Mesenchymal stem cell (in vitro differentiated cells and primary cell): ENCODE results near the gene WSCD2.

Experiments
- DNase-seq: peaks from one replicate; pipeline ENCODE4 v3.0.0-alpha.2; 2013
- H2AFZ ChIP-seq: one replicate; pipeline ENCODE4 v1.6.1; 2013; ENCODE audit warnings: low read depth, mild to moderate bottlenecking, control low read depth, inconsistent platforms, low read length, moderate library complexity
- H2AK5ac ChIP-seq: 2 replicates; pipeline ENCODE4 v1.6.1; 2013; ENCODE audit warnings: low read length, moderate library complexity, mild to moderate bottlenecking, inconsistent platforms; ENCODE audit not compliant: severe bottlenecking
- H2BK120ac ChIP-seq: one replicate; pipeline ENCODE4 v1.6.1; 2013; ENCODE audit warnings: low read depth, mild to moderate bottlenecking, inconsistent platforms, low read length, moderate library complexity
- H2BK12ac ChIP-seq, 2 experiments: one replicate each; pipeline ENCODE4 v1.6.1; 2013; ENCODE audit warnings: inconsistent platforms in 2 of 2, low read length in 2 of 2, mild to moderate bottlenecking in 2 of 2, moderate library complexity in 2 of 2, control low read depth in 1 of 2
- H2BK15ac ChIP-seq: one replicate; pipeline ENCODE4 v1.6.1; 2013; ENCODE audit warnings: mild to moderate bottlenecking, low read depth, inconsistent platforms; ENCODE audit not compliant: poor library complexity, severe bottlenecking
- H2BK5ac ChIP-seq: 2 replicates; pipeline ENCODE4 v1.6.1; 2013; ENCODE audit warnings: low read depth, mild to moderate bottlenecking, low read length, control low read depth, inconsistent platforms; ENCODE audit not compliant: poor library complexity, severe bottlenecking
- H3K14ac ChIP-seq, 2 experiments: one replicate each; pipeline ENCODE4 v1.6.1; 2013; ENCODE audit warnings: inconsistent platforms in 2 of 2, low read length in 2 of 2, control low read depth in 1 of 2, mild to moderate bottlenecking in 1 of 2, moderate library complexity in 1 of 2
- H3K18ac ChIP-seq, 2 experiments: one replicate each; pipeline ENCODE4 v1.6.1; 2013; ENCODE audit warnings: inconsistent platforms in 2 of 2, low read length in 2 of 2, control low read depth in 1 of 2, low read depth in 1 of 2, mild to moderate bottlenecking in 1 of 2
- H3K23ac ChIP-seq, 2 experiments: one replicate each; pipeline ENCODE4 v1.6.1; 2013; ENCODE audit warnings: inconsistent platforms in 2 of 2, low read length in 2 of 2, mild to moderate bottlenecking in 2 of 2, moderate library complexity in 2 of 2, control low read depth in 1 of 2
- H3K27ac ChIP-seq: 2 replicates; pipeline ENCODE4 v1.5.1; 2013; ENCODE audit warnings: mild to moderate bottlenecking, moderate library complexity, low read length, control low read depth, inconsistent platforms; ENCODE audit not compliant: poor library complexity, severe bottlenecking
- H3K27me3 ChIP-seq, 2 experiments: 2 replicates each; pipeline versions ENCODE4 v1.6.1 to v1.7.0; 2013; ENCODE audit warnings: low read length in 2 of 2, mild to moderate bottlenecking in 2 of 2, moderate library complexity in 2 of 2, control low read depth in 1 of 2, inconsistent platforms in 1 of 2; ENCODE audit not compliant: control insufficient read depth in 1 of 2, insufficient read depth in 1 of 2
- H3K36me3 ChIP-seq, 2 experiments: 2 replicates each; pipeline versions ENCODE4 v1.6.1 to v1.7.0; 2013; ENCODE audit warnings: low read length in 2 of 2, control low read depth in 1 of 2, inconsistent platforms in 1 of 2, low read depth in 1 of 2, mild to moderate bottlenecking in 1 of 2; ENCODE audit not compliant: insufficient read depth in 2 of 2, control insufficient read depth in 1 of 2
- H3K4ac ChIP-seq, 2 experiments: one replicate each; pipeline ENCODE4 v1.6.1; 2013; ENCODE audit warnings: inconsistent platforms in 2 of 2, low read length in 2 of 2, mild to moderate bottlenecking in 2 of 2, moderate library complexity in 2 of 2, control low read depth in 1 of 2, low read depth in 1 of 2
- H3K4me1 ChIP-seq: 2 replicates; pipeline ENCODE4 v1.6.1; 2013; ENCODE audit warnings: low read depth, low read length, control low read depth; ENCODE audit not compliant: control insufficient read depth, insufficient read depth
- H3K4me2 ChIP-seq: 2 replicates; pipeline ENCODE4 v1.6.1; 2013; ENCODE audit warnings: low read length, mild to moderate bottlenecking, inconsistent platforms; ENCODE audit not compliant: poor library complexity, severe bottlenecking
- H3K4me3 ChIP-seq, 2 experiments: 2 replicates each; pipeline versions ENCODE4 v1.5.1 to v1.7.0; 2013; ENCODE audit warnings: low read length in 2 of 2, mild to moderate bottlenecking in 2 of 2, control low read depth in 1 of 2, low read depth in 1 of 2; ENCODE audit not compliant: insufficient read depth in 1 of 2
- H3K79me1 ChIP-seq: replicated peaks from 2 replicates; pipeline ENCODE4 v1.6.1; 2013; ENCODE audit warnings: mild to moderate bottlenecking, control low read depth, low read length, inconsistent platforms; ENCODE audit not compliant: poor library complexity, severe bottlenecking
- H3K9ac ChIP-seq: 2 replicates; pipeline ENCODE4 v1.7.0; 2013; ENCODE audit warnings: mild to moderate bottlenecking, low read length, moderate library complexity
- H3K9me3 ChIP-seq: 2 replicates; pipeline ENCODE4 v1.7.0; 2013; ENCODE audit warnings: mild to moderate bottlenecking, low read length; ENCODE audit not compliant: control insufficient read depth
- H4K8ac ChIP-seq: one replicate; pipeline ENCODE4 v1.6.1; 2013; ENCODE audit warnings: inconsistent platforms, mild to moderate bottlenecking, low read length, moderate library complexity
- H4K91ac ChIP-seq: one replicate; pipeline ENCODE4 v1.6.1; 2013; ENCODE audit warnings: mild to moderate bottlenecking, low read length, inconsistent platforms
- WGBS: methylation state at CpG from one replicate; pipeline ENCODE4 v1.1.7; 2013; ENCODE audit warnings: mixed read lengths; 5-methylcytosine and 5-hydroxymethylcytosine counted together

Gene WSCD2

DNA sequence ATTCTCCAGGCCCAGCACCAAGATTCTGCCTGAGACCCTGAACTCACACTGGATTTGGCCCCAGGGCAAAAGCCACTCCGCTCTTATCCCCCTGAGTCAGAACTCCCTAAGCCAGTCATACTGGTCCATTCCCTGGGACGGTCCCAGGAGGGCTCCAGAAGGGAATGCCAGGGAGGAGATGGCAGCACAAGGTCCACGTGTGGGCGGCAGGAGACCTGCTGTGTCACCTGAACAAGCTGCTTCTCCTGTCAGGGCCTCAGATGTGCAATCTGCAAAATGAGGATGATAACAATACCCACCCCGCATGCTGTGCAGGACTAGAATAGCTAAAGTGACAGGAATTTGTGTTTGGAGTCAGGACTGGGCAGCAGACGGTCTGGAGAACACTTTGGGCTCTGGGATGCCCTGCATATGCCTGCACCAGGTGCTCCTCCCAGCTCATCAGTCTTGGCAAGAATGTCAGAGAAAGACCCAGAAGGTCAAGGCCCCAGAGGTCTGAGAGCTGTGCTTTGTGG lies 169.7 kb downstream of the WSCD2 start:
- H2BK12ac ChIP-seq = no peak overlapping the region
- no peak overlapping the region for H3K4ac ChIP-seq
- no peaks in the 10 kb centered on the region for H3K9me3 ChIP-seq
- DNase-seq = no peak
- no peaks in the 10 kb centered on the region for H3K79me1 ChIP-seq
- no peak overlapping the region for H2BK5ac ChIP-seq
- H3K14ac ChIP-seq = no peak overlapping the region
- H2BK15ac ChIP-seq = no peak overlapping the region
- H3K23ac ChIP-seq = no peak overlapping the region
- no peak overlapping the region for H3K4me2 ChIP-seq
- no peak overlapping the region for H2BK120ac ChIP-seq
- H3K36me3 ChIP-seq = no peaks in the 10 kb centered on the region
- H3K27ac ChIP-seq = no peak overlapping the region
- peaks cover 15% of the 10 kb centered on the region for H3K4me1 ChIP-seq
- WGBS = 63% methylated on average over 6 of the region's 6 CpGs
- no peak overlapping the region for H3K4me3 ChIP-seq
- no peak overlapping the region for H3K18ac ChIP-seq
- H2AFZ ChIP-seq = no peak overlapping the region
- no peak overlapping the region for H2AK5ac ChIP-seq
- H4K8ac ChIP-seq = no peak overlapping the region
- no peak overlapping the region for H3K9ac ChIP-seq
- no peak overlapping the region for H4K91ac ChIP-seq
- peaks cover 0 to 68% of the 10 kb centered on the region in 2 experiments for H3K27me3 ChIP-seq

GRCh38 chr12:108299516-108299915 lies 170.4 kb downstream of the WSCD2 start:
- Histone ChIP-seq H3K4me3 (no peak overlapping the region), H3K27ac (no peak overlapping the region), H3K4me2 (no peak overlapping the region), H3K23ac (no peak overlapping the region), H3K18ac (no peak overlapping the region), H2BK12ac (no peak overlapping the region), H3K79me1 (no peaks in the 10 kb centered on the region), H3K9ac (no peak overlapping the region), H2AK5ac (no peak overlapping the region), H4K91ac (no peak overlapping the region), H3K4ac (no peak overlapping the region), H3K27me3 (peaks cover 0 to 69% of the 10 kb centered on the region in 2 experiments), H3K36me3 (no peaks in the 10 kb centered on the region), H2BK15ac (no peak overlapping the region), H3K9me3 (no peaks in the 10 kb centered on the region), H3K14ac (no peak overlapping the region), H3K4me1 (peaks cover 21% of the 10 kb centered on the region), H2BK5ac (no peak overlapping the region), H2BK120ac (no peak overlapping the region), H2AFZ (no peak overlapping the region), H4K8ac (no peak overlapping the region)
- WGBS = 68% methylated on average over 4 of the region's 4 CpGs
- no peak for DNase-seq
